A549 (cell line): ENCODE results near the gene MDH2. TPM values are rescaled to one million over a fixed set of nuclear protein-coding genes. Genes with fewer than 3 reads are reported as not detected.
"Not testable (repeated sequence)": the region's sequence is repeated elsewhere in the genome, so short reads cannot be mapped to it uniquely, and the experiment has no call there.

Experiments
- ATAC-seq, 2 experiments: fragments of 200-7000 bp in 1 of 2; fragments of >200 bp in 1 of 2; cut with Nextera tagmentation in 1 of 2; cut with Tn5 transposase in 1 of 2; 3 replicates each; pipeline versions ENCODE4 v1.8.0 to v1.9.1; 2018 to 2020; ENCODE audit warnings: mild to moderate bottlenecking in 1 of 2, moderate library complexity in 1 of 2
- CTCF ChIA-PET: fragments of 300-600 bp; sonication (Branson Sonifier 250); formaldehyde crosslinking; extraction: SDS; loops from one replicate; lab custom pipeline; 2021; ENCODE audit warnings: antibody characterized with exemption, inconsistent platforms; lab: Yijun Ruan, JAX
- POLR2A ChIA-PET: fragments of 350-600 bp; formaldehyde crosslinking; extraction: SDS; loops from one replicate; lab custom pipeline; 2021; ENCODE audit warnings: antibody characterized with exemption, inconsistent platforms; lab: Yijun Ruan, JAX
- DNase-seq, 2 experiments: peaks; one replicate each; pipeline versions ENCODE4 v3.0.0 to v3.0.0-alpha.2; 2011 to 2016; ENCODE audit warnings: low read depth in 1 of 2, low spot score in 1 of 2
- FAIRE-seq: peaks from 2 replicates; lab custom pipeline; 2011; peaks lifted over from hg19 to GRCh38; lab: Jason Lieb, UNC
- H3K27ac ChIP-seq, 2 experiments: fragments of >200 bp; sonication (Bioruptor Twin); formaldehyde crosslinking; 3 replicates each; pipeline ENCODE4 v1.5.1; 2016 to 2017
- H3K4me1 ChIP-seq: fragments of >200 bp; sonication (Bioruptor Twin); formaldehyde crosslinking; 3 replicates; pipeline ENCODE4 v1.6.1; 2016
- H3K4me2 ChIP-seq: fragments of >200 bp; sonication (Bioruptor Twin); formaldehyde crosslinking; 3 replicates; pipeline ENCODE4 v1.6.1; 2016
- H3K4me3 ChIP-seq: fragments of >200 bp; sonication (Bioruptor Twin); formaldehyde crosslinking; 3 replicates; pipeline ENCODE4 v1.5.1; 2016
- H3K9me3 ChIP-seq: fragments of >200 bp; sonication (Bioruptor Twin); formaldehyde crosslinking; 3 replicates; pipeline ENCODE4 v1.6.1; 2016
- ATOH8 ChIP-seq: fragments of 250-450 bp; sonication (Bioruptor Pico); IDR thresholded peaks from 2 replicates; pipeline ENCODE4 v1.5.0; 2020; ENCODE audit warnings: low read depth, mild to moderate bottlenecking, moderate library complexity
- CEBPB ChIP-seq, 2 experiments: fragments of >200 bp in 1 of 2; sonication (Bioruptor Twin) in 1 of 2; formaldehyde crosslinking in 1 of 2; IDR thresholded peaks; 2 replicates each; pipeline ENCODE4 v1.6.1; 2012 to 2016
- CHD4 ChIP-seq: fragments of 200-600 bp; sonication (generic); IDR thresholded peaks from 2 replicates; pipeline ENCODE4 v1.6.1; 2016; ENCODE audit warnings: antibody characterized with exemption, mild to moderate bottlenecking, borderline replicate concordance
- ESRRA ChIP-seq: fragments of 150-350 bp; IDR thresholded peaks from 2 replicates; pipeline ENCODE4 v1.6.1; 2014; ENCODE audit warnings: mild to moderate bottlenecking, low read length, borderline replicate concordance
- FOXS1 ChIP-seq: fragments of 250-450 bp; sonication (Bioruptor Pico); IDR thresholded peaks from 2 replicates; pipeline ENCODE4 v1.5.0; 2020; ENCODE audit warnings: mild to moderate bottlenecking, moderate library complexity
- HDAC2 ChIP-seq: fragments of 200-600 bp; sonication (generic); IDR thresholded peaks from 2 replicates; pipeline ENCODE4 v1.6.1; 2016
- JUN ChIP-seq, 2 experiments: fragments of >200 bp; sonication (Bioruptor Twin); formaldehyde crosslinking; IDR thresholded peaks; 2 replicates in 1 of 2; 3 replicates in 1 of 2; pipeline ENCODE4 v1.6.1; 2016 to 2017
- MAZ ChIP-seq: fragments of 150-350 bp; IDR thresholded peaks from 2 replicates; pipeline ENCODE4 v1.6.1; 2014; ENCODE audit warnings: antibody characterized with exemption, low read depth, low read length, borderline replicate concordance
- NFE2L2 ChIP-seq: fragments of 150-350 bp; conservative IDR thresholded peaks from 2 replicates; pipeline ENCODE4 v1.6.1; 2014; ENCODE audit warnings: low read length
- NPAS2 ChIP-seq: fragments of 250-450 bp; sonication (Bioruptor Pico); IDR thresholded peaks from 2 replicates; pipeline ENCODE4 v1.8.0; 2022; ENCODE audit warnings: mild to moderate bottlenecking, moderate library complexity, borderline replicate concordance
- PBX3 ChIP-seq: IDR thresholded peaks from 2 replicates; pipeline ENCODE4 v1.6.1; 2012
- PHF8 ChIP-seq: fragments of 200-600 bp; sonication (generic); IDR thresholded peaks from 2 replicates; pipeline ENCODE4 v1.6.1; 2016; ENCODE audit warnings: low read depth, mild to moderate bottlenecking, antibody characterized with exemption, moderate library complexity, borderline replicate concordance
- RARB ChIP-seq: fragments of 250-450 bp; sonication (Bioruptor Pico); IDR thresholded peaks from 2 replicates; pipeline ENCODE4 v1.8.0; 2021; ENCODE audit warnings: mild to moderate bottlenecking, moderate library complexity
- RNF2 ChIP-seq: fragments of 200-600 bp; sonication (generic); IDR thresholded peaks from 2 replicates; pipeline ENCODE4 v1.6.1; 2016; ENCODE audit warnings: low read depth, mild to moderate bottlenecking, antibody characterized with exemption, moderate library complexity, borderline replicate concordance
- SMC3 ChIP-seq: fragments of >200 bp; sonication (Bioruptor Twin); formaldehyde crosslinking; IDR thresholded peaks from 3 replicates; pipeline ENCODE4 v1.6.1; 2018; ENCODE audit warnings: inconsistent platforms
- SREBF2 ChIP-seq: fragments of 450-650 bp; IDR thresholded peaks from 2 replicates; pipeline ENCODE4 v1.6.1; 2014; ENCODE audit warnings: mild to moderate bottlenecking, moderate library complexity
- TFCP2L1 ChIP-seq: fragments of 250-450 bp; sonication (Bioruptor Pico); IDR thresholded peaks from 2 replicates; pipeline ENCODE4 v1.5.0; 2021; ENCODE audit warnings: mild to moderate bottlenecking
- TP53 ChIP-seq: fragments of 250-450 bp; sonication (Bioruptor Pico); IDR thresholded peaks from 2 replicates; pipeline ENCODE4 v1.5.0; 2021; ENCODE audit warnings: mild to moderate bottlenecking, moderate library complexity
- ZNF302 ChIP-seq: fragments of 250-450 bp; sonication (Bioruptor Pico); IDR thresholded peaks from 2 replicates; pipeline ENCODE4 v1.9.0; 2021; ENCODE audit warnings: inconsistent platforms, mild to moderate bottlenecking, moderate library complexity
- WGBS: methylation state at CpG from one replicate; pipeline ENCODE4 v1.1.6; 2017; ENCODE audit errors: missing lambda C conversion rate; 5-methylcytosine and 5-hydroxymethylcytosine counted together
- polyA plus RNA-seq, 4 experiments: library from polyadenylated mRNA; depleted of rRNA in 3 of 4; stranded (reverse); fragments of >200 nt; fragmentation: RNase III in 1 of 4; extraction: RNeasy Plus Mini Kit Qiagen cat#74134 plus additional on column Dnase treatment in 1 of 4; gene quantifications; 2 replicates in 3 of 4; 3 replicates in 1 of 4; pipeline ENCODE4 v1.2.3, GENCODE V29; 2011 to 2017

Gene MDH2
- polyA plus RNA-seq, 2 of the 4 experiments (the other 2 are of a cell fraction): 164 to 223 TPM

GRCh38 chr7:76000566-76000965, 47.3 kb upstream of the MDH2 start:
- CTCF ChIA-PET: interaction anchor here (1.8 to 2.6 kb wide), 2 partner anchors 20 kb away, joined by 9 read pairs; no protein-coding TSS in a partner anchor
- Histone ChIP-seq H3K9me3 (no peaks in the 10 kb centered on the region), H3K4me1 (no peaks in the 10 kb centered on the region), H3K4me3 (no peak overlapping the region), H3K27ac (no peak overlapping the region), H3K4me2 (no peak overlapping the region)
- 92% methylated on average over 11 of the region's 11 CpGs for WGBS
- no peak for FAIRE-seq
- ATAC-seq: peak in 1 of 2 experiments; percentile 41; a peak in 1 of 6 replicates
- POLR2A ChIA-PET: no interaction called here
- no peak for TF ChIP-seq JUN (IDR thresholded peaks at IDR 0.05)
- no peak for DNase-seq

GRCh38 chr7:76002139-76002538, 45.8 kb upstream of the MDH2 start:
- DNase-seq (no peak), FAIRE-seq (no peak), ATAC-seq (no peak; a peak in 1 of 6 replicates)
- H3K9me3 ChIP-seq: no peaks in the 10 kb centered on the region
- CTCF ChIA-PET: interaction anchor here (1.7 to 2.6 kb wide), 3 partner anchors 10 to 136 kb away, joined by 4 to 9 read pairs (median 6); no protein-coding TSS in a partner anchor
- H3K4me2 ChIP-seq: no peak overlapping the region
- no peak overlapping the region for H3K27ac ChIP-seq
- POLR2A ChIA-PET: interaction anchor here (1.6 kb wide), 1 partner anchor 46 kb away, joined by 3 read pairs; the partner anchor contains the start of genes MDH2 and STYXL1
- WGBS: 96% methylated on average over 6 of the region's 6 CpGs
- H3K4me3 ChIP-seq: no peak overlapping the region
- no peaks in the 10 kb centered on the region for H3K4me1 ChIP-seq
- no peak for TF ChIP-seq RNF2
- TF ChIP-seq TP53: no peak
- no peak for TF ChIP-seq FOXS1 (CRISPR knock-in tag)
- TF ChIP-seq RARB (CRISPR knock-in tag): no peak
- no peak for TF ChIP-seq TFCP2L1
- no peak for TF ChIP-seq NPAS2
- no peak for TF ChIP-seq ATOH8 (CRISPR knock-in tag)
- TF ChIP-seq ESRRA: no peak
- no peak for TF ChIP-seq PBX3
- TF ChIP-seq CEBPB (IDR thresholded peaks at IDR 0.05): no peak
- no peak for TF ChIP-seq HDAC2
- no peak for TF ChIP-seq PHF8
- TF ChIP-seq SMC3: no peak
- no peak for TF ChIP-seq MAZ
- TF ChIP-seq SREBF2: no peak

- CTCF ChIA-PET: interaction anchor here (0.5 to 2.6 kb wide), 4 partner anchors 8 to 136 kb away, joined by 3 to 9 read pairs (median 5); no protein-coding TSS in a partner anchor
- POLR2A ChIA-PET: no interaction called here
- FAIRE-seq (no peak), DNase-seq (no peak), ATAC-seq (no peak)
- H3K27ac ChIP-seq: no peak overlapping the region
- H3K4me3 ChIP-seq: no peak overlapping the region
- no peaks in the 10 kb centered on the region for H3K9me3 ChIP-seq
- 93% methylated on average over 3 of the region's 3 CpGs for WGBS
- TF ChIP-seq RNF2 (no peak), SREBF2 (no peak)
- no peaks in the 10 kb centered on the region for H3K4me1 ChIP-seq
- H3K4me2 ChIP-seq: no peak overlapping the region
These were observed 45.1 kb upstream of the MDH2 start for GRCh38 chr7:76002822-76003221.

- CTCF ChIA-PET: interaction anchor here (0.5 to 4.2 kb wide), 5 partner anchors 8 to 137 kb away, joined by 3 to 17 read pairs (median 6); no protein-coding TSS in a partner anchor
- no peak for FAIRE-seq
These were observed 44.6 kb upstream of the MDH2 start for GRCh38 chr7:76003351-76003750.

GRCh38 chr7:76005004-76005403, 42.9 kb upstream of the MDH2 start:
- H3K4me3 ChIP-seq, POLR2A ChIA-PET, FAIRE-seq, H3K9me3 ChIP-seq, ATAC-seq, H3K4me2 ChIP-seq, DNase-seq, H3K4me1 ChIP-seq, H3K27ac ChIP-seq: not testable (repeated sequence)
- WGBS: 70% methylated on average over 4 of the region's 4 CpGs
- CTCF ChIA-PET: interaction anchor here (1.1 to 4.2 kb wide), 2 partner anchors 15 to 125 kb away, joined by 3 to 17 read pairs; no protein-coding TSS in a partner anchor

More at GRCh38 chr7:76003351-76003750, 44.6 kb upstream of the MDH2 start:
- Histone ChIP-seq H3K4me2 (no peak overlapping the region), H3K27ac (no peak overlapping the region), H3K9me3 (no peaks in the 10 kb centered on the region), H3K4me3 (no peak overlapping the region), H3K4me1 (no peaks in the 10 kb centered on the region)
- POLR2A ChIA-PET: no interaction called here
- ATAC-seq (no peak), DNase-seq (no peak)
- TF ChIP-seq CHD4 (no peak), NFE2L2 (no peak), ZNF302 (no peak)
- WGBS: 92% methylated on average over 9 of the region's 10 CpGs
